Keratinocyte (primary cell): Measurements from ENCODE around the gene TSPAN18.

ENCODE experiments used
- CTCF ChIP-seq, 3 experiments: IDR thresholded peaks in 1 of 3; conservative IDR thresholded peaks in 1 of 3; optimal IDR thresholded peaks in 1 of 3; 2 replicates in 2 of 3; 3 replicates in 1 of 3; pipeline versions ENCODE3 to v1.5.1; 2011; ENCODE audit warnings: low read length in 3 of 3, mild to moderate bottlenecking in 3 of 3, moderate library complexity in 2 of 3, control low read depth in 1 of 3, inconsistent platforms in 1 of 3; ENCODE audit not compliant: insufficient read depth in 2 of 3; ENCODE audit errors: extremely low read depth in 1 of 3
- EZH2 ChIP-seq: IDR thresholded peaks from one replicate; pipeline ENCODE4 v1.6.1; 2012; ENCODE audit warnings: inconsistent platforms, mild to moderate bottlenecking, low read length, moderate library complexity

GRCh38 chr11:44779736-44780520, 53.2 kb downstream of the TSPAN18 start:
- TF ChIP-seq EZH2 (no peak), CTCF (optimal IDR thresholded peaks at IDR 0.05 in 1 of 3, IDR thresholded peaks at IDR 0.05 in 1 of 3, conservative IDR thresholded peaks at IDR 0.05 in 1 of 3; ENCODE audit: extremely low read depth in 1 of 3, insufficient read depth in 2 of 3, low read length in 3 of 3) (no peak)
